GM12878 (cell line): Measurements from ENCODE around the gene PLPP2. TPM values are rescaled to one million over a fixed set of nuclear protein-coding genes. Genes with fewer than 3 reads are reported as not detected.

Experiments
- ATAC-seq: fragments of 200-7000 bp; cut with Tn5 transposase; 3 replicates; pipeline ENCODE4 v1.9.1; 2020; ENCODE audit warnings: mild to moderate bottlenecking, moderate library complexity
- BruUV-seq: library from RNA; stranded (reverse); fragments of 400-500 nt; replicated peaks from 2 replicates; lab custom pipeline; 2021; lab: Mats Ljungman, UMichigan
- CTCF ChIA-PET: fragments of 300-600 bp; sonication (Branson Sonifier 250); formaldehyde crosslinking; extraction: SDS; loops from one replicate; lab custom pipeline; 2021; ENCODE audit warnings: inconsistent platforms; lab: Yijun Ruan, JAX
- POLR2A ChIA-PET: fragments of 350-600 bp; formaldehyde crosslinking; extraction: SDS; loops from one replicate; lab custom pipeline; 2021; ENCODE audit warnings: inconsistent platforms; lab: Charles Lee
- RAD21 ChIA-PET: fragments of 300-600 bp; sonication (Branson Sonifier 250); formaldehyde crosslinking; loops from one replicate; lab custom pipeline; 2023; ENCODE audit warnings: antibody characterized with exemption; ENCODE audit not compliant: unreplicated experiment; lab: Charles Lee
- SMC1A ChIA-PET: fragments of 300-600 bp; sonication (Branson Sonifier 250); formaldehyde crosslinking; loops from one replicate; lab custom pipeline; 2023; ENCODE audit not compliant: unreplicated experiment, uncharacterized antibody; lab: Charles Lee
- DNase-seq: peaks from one replicate; pipeline ENCODE4 v3.0.0-alpha.2; 2011; ENCODE audit warnings: low read depth, low spot score
- FAIRE-seq: peaks from 3 replicates; lab custom pipeline; 2011; peaks lifted over from hg19 to GRCh38; lab: Jason Lieb, UNC
- H2AFZ ChIP-seq: 2 replicates; pipeline ENCODE4 v1.6.0; 2011; ENCODE audit warnings: low read depth, low read length, control low read depth; ENCODE audit not compliant: control insufficient read depth
- H3K27ac ChIP-seq: 2 replicates; pipeline ENCODE4 v1.5.1; 2011; ENCODE audit warnings: control low read depth; ENCODE audit not compliant: control insufficient read depth, insufficient read depth
- H3K27me3 ChIP-seq, 2 experiments: replicated peaks in 1 of 2; 2 replicates each; pipeline versions ENCODE4 v1.6.0 to v1.6.1; 2011; ENCODE audit warnings: low read length in 1 of 2; ENCODE audit not compliant: control insufficient read depth in 2 of 2, insufficient read depth in 2 of 2
- H3K36me3 ChIP-seq, 2 experiments: 2 replicates each; pipeline ENCODE4 v1.5.1; 2011; ENCODE audit warnings: low read length in 1 of 2; ENCODE audit not compliant: control insufficient read depth in 2 of 2, insufficient read depth in 2 of 2
- H3K4me1 ChIP-seq: 2 replicates; pipeline ENCODE4 v1.6.1; 2011; ENCODE audit warnings: mild to moderate bottlenecking, low read length, moderate library complexity, mixed read lengths; ENCODE audit not compliant: control insufficient read depth, insufficient read depth
- H3K4me2 ChIP-seq: 2 replicates; pipeline ENCODE4 v1.6.0; 2011; ENCODE audit warnings: control low read depth; ENCODE audit not compliant: control insufficient read depth, insufficient read depth
- H3K4me3 ChIP-seq: fragments of 200-600 bp; sonication (generic); 2 replicates; pipeline ENCODE4 v1.5.1; 2016
- H3K79me2 ChIP-seq: 2 replicates; pipeline ENCODE4 v1.6.0; 2011; ENCODE audit warnings: low read length; ENCODE audit not compliant: control insufficient read depth, insufficient read depth
- H3K9ac ChIP-seq: 2 replicates; pipeline ENCODE4 v1.8.0; 2011; ENCODE audit warnings: low read length, control low read depth, mixed read lengths; ENCODE audit not compliant: control insufficient read depth, insufficient read depth
- H3K9me3 ChIP-seq: replicated peaks from 3 replicates; pipeline ENCODE4 v1.5.1; 2011; ENCODE audit warnings: mild to moderate bottlenecking, low read length; ENCODE audit not compliant: control insufficient read depth, insufficient read depth
- H4K20me1 ChIP-seq: 2 replicates; pipeline ENCODE4 v1.6.0; 2011; ENCODE audit not compliant: control insufficient read depth, insufficient read depth
- ASH2L ChIP-seq: fragments of 300-600, 200-600 bp; sonication (generic); IDR thresholded peaks from 2 replicates; pipeline ENCODE4 v1.6.1; 2017; ENCODE audit warnings: low read depth, mild to moderate bottlenecking, borderline replicate concordance
- BCL11A ChIP-seq: IDR thresholded peaks from 2 replicates; pipeline ENCODE4 v1.6.1; 2011; ENCODE audit warnings: low read depth, low read length
- CUX1 ChIP-seq: IDR thresholded peaks from 2 replicates; pipeline ENCODE4 v1.6.1; 2012; ENCODE audit warnings: improper control_type of control experiment, low read depth, low read length; ENCODE audit not compliant: insufficient replicate concordance
- NBN ChIP-seq: fragments of 450-650 bp; IDR thresholded peaks from 2 replicates; pipeline ENCODE4 v1.6.1; 2016
- PAX8 ChIP-seq: fragments of 450-650 bp; IDR thresholded peaks from 2 replicates; pipeline ENCODE4 v1.6.1; 2017; ENCODE audit warnings: mild to moderate bottlenecking, moderate library complexity
- TCF12 ChIP-seq: IDR thresholded peaks from 2 replicates; pipeline ENCODE4 v1.6.1; 2011; ENCODE audit warnings: low read depth, mild to moderate bottlenecking, low read length
- TCF3 ChIP-seq: IDR thresholded peaks from 2 replicates; pipeline ENCODE4 v1.6.1; 2012; ENCODE audit warnings: low read depth, mild to moderate bottlenecking, low read length, borderline replicate concordance; ENCODE audit not compliant: insufficient read depth
- TCF7 ChIP-seq: IDR thresholded peaks from 2 replicates; pipeline ENCODE4 v1.6.1; 2014; ENCODE audit warnings: antibody characterized with exemption, borderline replicate concordance
- ZNF622 ChIP-seq: fragments of 450-650 bp; IDR thresholded peaks from 2 replicates; pipeline ENCODE4 v1.6.1; 2017; ENCODE audit warnings: mild to moderate bottlenecking, inconsistent platforms
- WGBS: methylation state at CpG from one replicate; pipeline ENCODE4 v1.1.6; 2016; ENCODE audit warnings: low lambda C conversion rate; ENCODE audit not compliant: insufficient replicate concordance, insufficient coverage; ENCODE audit errors: missing lambda C conversion rate; 5-methylcytosine and 5-hydroxymethylcytosine counted together
- in situ Hi-C: fragments of 300-500 bp; cut with MboI; formaldehyde crosslinking; loops from 9 replicates; pipeline ENCODE4 v1.14.3; 2018; ENCODE audit warnings: mixed read lengths
- intact Hi-C: fragments of 100-400 bp; cut with micrococcal nuclease; formaldehyde crosslinking; loops from one replicate; pipeline ENCODE4 v1.14.2; 2022; ENCODE audit not compliant: unreplicated experiment
- polyA plus RNA-seq, 11 experiments: library from polyadenylated mRNA; depleted of rRNA in 4 of 11; unstranded in 6 of 11; stranded (reverse) in 5 of 11; fragments of >200 nt; fragmentation: Nextera tagmentation in 4 of 11; fragmentation: Illumina TruSeq in 1 of 11; extraction: Ambion mirVana in 4 of 11; extraction: Trizol in 1 of 11; gene quantifications; 1 replicate in 1 of 11; 2 replicates in 10 of 11; pipeline versions ENCODE4 v1.2.1 to v1.2.3, GENCODE V29; 2011 to 2016; ENCODE audit warnings: inconsistent platforms in 2 of 11, missing spikeins in 2 of 11, low read depth in 1 of 11
- total RNA-seq, 4 experiments: library from RNA; depleted of rRNA in 3 of 4; stranded (reverse); fragments of >200 nt in 3 of 4; fragmentation: Illumina TruSeq in 1 of 4; extraction: Trizol in 1 of 4; gene quantifications; 2 replicates each; pipeline versions ENCODE4 v1.2.1 to v1.2.3, GENCODE V29; 2013 to 2021

Gene PLPP2
- total and polyA plus RNA-seq, 10 of the 15 experiments (the other 5 are each of a cell fraction or from before 2014, with no cell fraction given): 0.04 to 0.62 (median 0.14) TPM; not detected in 7

- in situ Hi-C loops: no loop called here
- no TSS peak for BruUV-seq
- TF ChIP-seq TCF7: no peak
- TF ChIP-seq BCL11A: no peak
- TF ChIP-seq ZNF622: no peak
These were observed 26.7 kb upstream of the PLPP2 start for GRCh38 chr19:317710-318508.

GRCh38 chr19:315811-316210, 24.6 kb upstream of the PLPP2 start:
- H3K27ac ChIP-seq: no peak overlapping the region
- H4K20me1 ChIP-seq: no peaks in the 10 kb centered on the region
- ChIA-PET CTCF (no interaction called here), RAD21 (no interaction called here), SMC1A (no interaction called here), POLR2A (no interaction called here)
- ATAC-seq (no peak), DNase-seq (no peak), FAIRE-seq (no peak)
- no peak overlapping the region for H3K9ac ChIP-seq
- H3K79me2 ChIP-seq: no peaks in the 10 kb centered on the region
- H3K4me2 ChIP-seq: no peak overlapping the region
- BruUV-seq: no TSS peak
- H3K27me3 ChIP-seq: no peaks in the 10 kb centered on the region
- 62% methylated on average over 8 of the region's 8 CpGs for WGBS
- H3K36me3 ChIP-seq: peaks cover 10% of the 10 kb centered on the region in 2 experiments; a peak in 3 of 4 replicates
- H2AFZ ChIP-seq: no peak overlapping the region
- no peaks in the 10 kb centered on the region for H3K4me1 ChIP-seq
- in situ Hi-C loops: no loop called here
- no peaks in the 10 kb centered on the region; the same call in 2 of the 3 replicates for H3K9me3 ChIP-seq
- no peak overlapping the region for H3K4me3 ChIP-seq
- intact Hi-C loops: no loop called here
- TF ChIP-seq ASH2L (no peak), NBN (no peak), TCF3 (no peak), CUX1 (no peak), PAX8 (no peak), TCF12 (no peak)

More at GRCh38 chr19:317710-318508, 26.7 kb upstream of the PLPP2 start:
- Histone ChIP-seq H3K79me2 (no peaks in the 10 kb centered on the region), H3K36me3 (peaks cover 3 to 10% of the 10 kb centered on the region in 2 experiments; a peak in 3 of 4 replicates), H3K4me2 (no peak overlapping the region), H3K27ac (no peak overlapping the region), H2AFZ (no peak overlapping the region), H3K9ac (no peak overlapping the region), H3K4me3 (no peak overlapping the region), H3K27me3 (no peaks in the 10 kb centered on the region), H3K9me3 (no peaks in the 10 kb centered on the region; the same call in 2 of the 3 replicates), H3K4me1 (no peaks in the 10 kb centered on the region), H4K20me1 (no peaks in the 10 kb centered on the region)
- RAD21 ChIA-PET: no interaction called here
- POLR2A ChIA-PET: no interaction called here
- ATAC-seq (no peak), DNase-seq (no peak), FAIRE-seq (no peak)
- SMC1A ChIA-PET: no interaction called here
- 81% methylated on average over 10 of the region's 10 CpGs for WGBS
- intact Hi-C loops: no loop called here
- CTCF ChIA-PET: no interaction called here
